Breast epithelium (tissue), 4 donors: ENCODE measurements around the gene KIF14. TPM values are rescaled to one million over a fixed set of nuclear protein-coding genes. Genes with fewer than 3 reads are reported as not detected.

ENCODE experiments used
- DNase-seq, 2 donors: peaks; one replicate each; pipeline ENCODE4 v3.0.0-alpha.2; 2019; ENCODE audit warnings: low spot score in 2 of 2
- H3K27ac ChIP-seq, 2 donors: fragments of 200-600 bp; sonication (generic) in 1 of 2; one replicate each; pipeline ENCODE4 v1.5.1; 2016 to 2019; ENCODE audit warnings: mild to moderate bottlenecking in 1 of 2
- H3K27me3 ChIP-seq, 2 donors: fragments of 200-600 bp; sonication (generic) in 1 of 2; one replicate each; pipeline versions ENCODE4 v1.5.1 to v1.6.0; 2017 to 2019; ENCODE audit warnings: control low read depth in 1 of 2, mild to moderate bottlenecking in 1 of 2
- H3K36me3 ChIP-seq: fragments of 200-600 bp; one replicate; pipeline ENCODE4 v1.5.1; 2019
- H3K4me1 ChIP-seq, 2 donors: fragments of 200-600 bp; sonication (generic); one replicate each; pipeline ENCODE4 v1.5.1; 2016 to 2019; ENCODE audit warnings: control low read depth in 1 of 2
- H3K4me3 ChIP-seq, 3 donors: fragments of 200-600 bp; sonication (generic); 1 replicate in 2 of 3; 2 replicates in 1 of 3; pipeline ENCODE4 v1.5.1; 2016 to 2019; ENCODE audit warnings: mild to moderate bottlenecking in 3 of 3, moderate library complexity in 2 of 3
- H3K9me3 ChIP-seq, 2 donors: fragments of 200-600 bp; sonication (generic) in 1 of 2; one replicate each; pipeline ENCODE4 v1.5.1; 2016 to 2019; ENCODE audit warnings: control low read depth in 1 of 2
- POLR2A ChIP-seq: fragments of 450-650 bp; IDR thresholded peaks from one replicate; pipeline ENCODE4 v1.6.1; 2016; ENCODE audit warnings: antibody characterized with exemption, mild to moderate bottlenecking, moderate library complexity
- POLR2AphosphoS5 ChIP-seq, 3 donors: sonication (generic); formaldehyde crosslinking; IDR thresholded peaks; one replicate each; pipeline ENCODE4 v1.6.1; 2017; ENCODE audit warnings: antibody characterized with exemption in 3 of 3
- intact Hi-C: fragments of 100-400 bp; cut with DNase I; formaldehyde crosslinking; loops from one replicate; pipeline ENCODE4 v1.15.1; 2023; ENCODE audit warnings: low total_unique reads
- total RNA-seq, 3 donors: library from RNA; depleted of rRNA; stranded (reverse); fragments of >200 nt; gene quantifications; one replicate each; pipeline ENCODE4 v1.1.0, GENCODE V29; 2016
- TF ChIP-seq, protein P1 (sequence below), 3 donors: fragments of 450-650 bp; IDR thresholded peaks; one replicate each; pipeline ENCODE4 v1.5.1; 2016 to 2017; ENCODE audit warnings: antibody characterized with exemption in 3 of 3, mild to moderate bottlenecking in 3 of 3, moderate library complexity in 3 of 3

KIF14 gene, protein sequence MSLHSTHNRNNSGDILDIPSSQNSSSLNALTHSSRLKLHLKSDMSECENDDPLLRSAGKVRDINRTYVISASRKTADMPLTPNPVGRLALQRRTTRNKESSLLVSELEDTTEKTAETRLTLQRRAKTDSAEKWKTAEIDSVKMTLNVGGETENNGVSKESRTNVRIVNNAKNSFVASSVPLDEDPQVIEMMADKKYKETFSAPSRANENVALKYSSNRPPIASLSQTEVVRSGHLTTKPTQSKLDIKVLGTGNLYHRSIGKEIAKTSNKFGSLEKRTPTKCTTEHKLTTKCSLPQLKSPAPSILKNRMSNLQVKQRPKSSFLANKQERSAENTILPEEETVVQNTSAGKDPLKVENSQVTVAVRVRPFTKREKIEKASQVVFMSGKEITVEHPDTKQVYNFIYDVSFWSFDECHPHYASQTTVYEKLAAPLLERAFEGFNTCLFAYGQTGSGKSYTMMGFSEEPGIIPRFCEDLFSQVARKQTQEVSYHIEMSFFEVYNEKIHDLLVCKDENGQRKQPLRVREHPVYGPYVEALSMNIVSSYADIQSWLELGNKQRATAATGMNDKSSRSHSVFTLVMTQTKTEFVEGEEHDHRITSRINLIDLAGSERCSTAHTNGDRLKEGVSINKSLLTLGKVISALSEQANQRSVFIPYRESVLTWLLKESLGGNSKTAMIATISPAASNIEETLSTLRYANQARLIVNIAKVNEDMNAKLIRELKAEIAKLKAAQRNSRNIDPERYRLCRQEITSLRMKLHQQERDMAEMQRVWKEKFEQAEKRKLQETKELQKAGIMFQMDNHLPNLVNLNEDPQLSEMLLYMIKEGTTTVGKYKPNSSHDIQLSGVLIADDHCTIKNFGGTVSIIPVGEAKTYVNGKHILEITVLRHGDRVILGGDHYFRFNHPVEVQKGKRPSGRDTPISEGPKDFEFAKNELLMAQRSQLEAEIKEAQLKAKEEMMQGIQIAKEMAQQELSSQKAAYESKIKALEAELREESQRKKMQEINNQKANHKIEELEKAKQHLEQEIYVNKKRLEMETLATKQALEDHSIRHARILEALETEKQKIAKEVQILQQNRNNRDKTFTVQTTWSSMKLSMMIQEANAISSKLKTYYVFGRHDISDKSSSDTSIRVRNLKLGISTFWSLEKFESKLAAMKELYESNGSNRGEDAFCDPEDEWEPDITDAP (N-terminal part only)
- under 1 TPM; under 0.01 to 0.64 (median 0.29) TPM for total RNA-seq

DNA sequence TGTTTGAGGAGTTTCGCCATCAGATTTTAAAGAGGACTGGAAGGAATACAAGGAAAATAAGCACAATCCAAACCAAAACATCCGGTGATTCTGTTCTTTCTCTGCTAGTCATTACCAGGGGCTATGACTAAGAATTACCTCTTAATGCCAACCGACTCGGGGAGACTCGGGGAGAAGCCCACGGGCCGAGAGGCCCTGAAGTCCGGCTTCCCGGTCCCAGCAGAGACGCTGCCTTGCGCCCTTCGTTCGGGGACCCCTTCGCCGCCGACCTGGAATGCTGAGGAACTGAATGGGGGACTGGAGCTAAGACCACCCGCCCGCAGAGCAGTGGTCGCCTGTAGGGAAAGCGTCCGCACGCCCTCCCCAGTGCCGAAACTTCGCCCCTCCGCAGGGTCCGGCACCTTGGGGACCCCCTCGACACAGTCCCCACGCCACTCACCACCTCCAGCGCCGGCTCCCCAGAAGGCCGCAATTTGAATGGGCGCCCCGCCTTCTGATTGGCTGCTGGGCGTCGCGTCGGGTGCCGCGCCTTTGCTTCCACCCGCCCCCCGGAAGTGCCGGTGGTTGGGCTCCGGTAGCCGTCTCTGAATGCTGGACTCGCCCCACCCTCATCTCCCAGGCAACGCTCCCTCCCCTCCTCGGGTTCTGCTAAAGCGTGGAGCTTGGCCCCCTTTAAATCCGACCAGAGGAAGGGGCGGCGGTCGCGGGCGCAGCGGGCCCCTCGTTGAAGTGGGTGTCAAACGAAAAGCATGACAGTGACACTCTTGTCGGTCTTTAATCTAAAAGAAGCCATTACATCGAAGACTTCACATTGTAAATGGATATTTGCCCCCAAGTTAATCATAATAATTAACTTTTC is at the start of gene KIF14:
KIF14 (minus strand) TSS at position 479 of the 859 bp plus-strand sequence. CDS start 2,028 bp downstream, outside the sequence.
- Histone ChIP-seq H3K9me3 (no peaks in the 10 kb centered on the region), H3K27ac (peak within 1 kb of the TSS in 1 of 2 donors; percentile 9), H3K36me3 (no peaks in the 10 kb centered on the region), H3K4me3 (peak within 1 kb of the TSS; percentile 49 to 72 (median 57)), H3K4me1 (no peaks in the 10 kb centered on the region), H3K27me3 (no peaks in the 10 kb centered on the region)
- intact Hi-C loops, result no loop called here
- TF ChIP-seq, protein P1, sequence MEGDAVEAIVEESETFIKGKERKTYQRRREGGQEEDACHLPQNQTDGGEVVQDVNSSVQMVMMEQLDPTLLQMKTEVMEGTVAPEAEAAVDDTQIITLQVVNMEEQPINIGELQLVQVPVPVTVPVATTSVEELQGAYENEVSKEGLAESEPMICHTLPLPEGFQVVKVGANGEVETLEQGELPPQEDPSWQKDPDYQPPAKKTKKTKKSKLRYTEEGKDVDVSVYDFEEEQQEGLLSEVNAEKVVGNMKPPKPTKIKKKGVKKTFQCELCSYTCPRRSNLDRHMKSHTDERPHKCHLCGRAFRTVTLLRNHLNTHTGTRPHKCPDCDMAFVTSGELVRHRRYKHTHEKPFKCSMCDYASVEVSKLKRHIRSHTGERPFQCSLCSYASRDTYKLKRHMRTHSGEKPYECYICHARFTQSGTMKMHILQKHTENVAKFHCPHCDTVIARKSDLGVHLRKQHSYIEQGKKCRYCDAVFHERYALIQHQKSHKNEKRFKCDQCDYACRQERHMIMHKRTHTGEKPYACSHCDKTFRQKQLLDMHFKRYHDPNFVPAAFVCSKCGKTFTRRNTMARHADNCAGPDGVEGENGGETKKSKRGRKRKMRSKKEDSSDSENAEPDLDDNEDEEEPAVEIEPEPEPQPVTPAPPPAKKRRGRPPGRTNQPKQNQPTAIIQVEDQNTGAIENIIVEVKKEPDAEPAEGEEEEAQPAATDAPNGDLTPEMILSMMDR (IDR thresholded peaks at IDR 0.05), result no peak
- TF ChIP-seq POLR2AphosphoS5 (IDR thresholded peaks at IDR 0.05), result peak in 1 of 3 donors; percentile 18
- no peak for TF ChIP-seq POLR2A
- DNase-seq, result peak; percentile 88 to 89

DNA sequence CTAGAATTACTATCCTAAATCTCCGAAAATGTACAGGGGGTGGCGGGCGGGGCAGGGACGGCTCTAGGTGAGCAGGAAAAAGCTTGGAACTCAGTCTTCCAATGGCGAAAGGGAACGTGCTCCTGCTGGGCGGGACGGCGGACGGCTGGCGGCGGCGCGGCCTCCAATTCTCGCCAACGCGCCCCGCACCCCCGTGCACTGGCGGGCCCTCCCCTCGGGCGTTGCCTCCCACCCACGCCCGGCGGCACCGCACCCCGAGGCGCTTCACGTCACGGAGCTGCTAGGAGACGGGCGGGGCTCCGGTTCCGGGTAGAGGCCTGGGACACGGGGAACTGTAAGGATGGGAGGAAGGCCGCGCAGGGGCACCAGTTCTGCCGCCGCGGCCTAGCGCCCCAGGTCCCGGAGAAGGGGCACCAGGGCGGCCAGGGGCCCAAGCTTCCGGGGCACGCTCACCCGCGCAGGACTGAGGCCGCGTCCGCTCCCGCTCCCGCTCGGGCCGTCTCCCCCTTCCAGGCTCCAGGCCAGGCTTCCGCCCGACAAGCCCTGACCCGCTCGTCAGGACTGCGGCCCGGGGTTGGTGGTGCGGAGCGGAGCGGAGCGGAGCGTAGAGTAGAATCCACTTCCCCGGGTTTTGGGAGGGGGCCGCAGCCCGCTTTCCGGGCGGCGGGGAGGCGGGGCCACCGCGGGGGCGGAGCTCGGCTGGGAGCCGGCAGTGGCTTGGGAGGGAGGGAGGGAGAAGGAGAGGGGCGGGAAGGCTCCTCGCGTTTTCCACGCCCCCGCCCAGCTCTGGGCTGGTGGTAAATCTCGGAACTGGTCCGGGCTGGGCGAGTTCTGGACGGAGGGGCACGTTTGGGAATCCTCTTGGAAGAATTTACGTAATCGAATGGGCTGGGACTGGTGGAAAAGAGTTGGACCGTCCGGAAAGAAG is 49.0 kb upstream of the KIF14 start, which contains the start of gene DDX59:
DDX59 (minus strand) TSS at position 594 of the 928 bp plus-strand sequence. CDS start 3,167 bp downstream, outside the sequence.
- Histone ChIP-seq H3K4me3 (peak within 1 kb of the TSS; percentile 72 to 93 (median 83)), H3K36me3 (no peaks in the 10 kb centered on the region), H3K9me3 (no peaks in the 10 kb centered on the region), H3K27me3 (no peaks in the 10 kb centered on the region), H3K4me1 (peaks cover 0 to 5% of the 10 kb centered on the region in 2 donors), H3K27ac (peak within 1 kb of the TSS; percentile 97)
- TF ChIP-seq, protein P1 (IDR thresholded peaks at IDR 0.05), result peak in 1 of 3 donors; percentile 12
- TF ChIP-seq POLR2A (peak; percentile 66), POLR2AphosphoS5 (IDR thresholded peaks at IDR 0.05) (peak; percentile 89 to 94 (median 93))
- intact Hi-C loops, result no loop called here
- peak; percentile 94 to 95 for DNase-seq

DNA sequence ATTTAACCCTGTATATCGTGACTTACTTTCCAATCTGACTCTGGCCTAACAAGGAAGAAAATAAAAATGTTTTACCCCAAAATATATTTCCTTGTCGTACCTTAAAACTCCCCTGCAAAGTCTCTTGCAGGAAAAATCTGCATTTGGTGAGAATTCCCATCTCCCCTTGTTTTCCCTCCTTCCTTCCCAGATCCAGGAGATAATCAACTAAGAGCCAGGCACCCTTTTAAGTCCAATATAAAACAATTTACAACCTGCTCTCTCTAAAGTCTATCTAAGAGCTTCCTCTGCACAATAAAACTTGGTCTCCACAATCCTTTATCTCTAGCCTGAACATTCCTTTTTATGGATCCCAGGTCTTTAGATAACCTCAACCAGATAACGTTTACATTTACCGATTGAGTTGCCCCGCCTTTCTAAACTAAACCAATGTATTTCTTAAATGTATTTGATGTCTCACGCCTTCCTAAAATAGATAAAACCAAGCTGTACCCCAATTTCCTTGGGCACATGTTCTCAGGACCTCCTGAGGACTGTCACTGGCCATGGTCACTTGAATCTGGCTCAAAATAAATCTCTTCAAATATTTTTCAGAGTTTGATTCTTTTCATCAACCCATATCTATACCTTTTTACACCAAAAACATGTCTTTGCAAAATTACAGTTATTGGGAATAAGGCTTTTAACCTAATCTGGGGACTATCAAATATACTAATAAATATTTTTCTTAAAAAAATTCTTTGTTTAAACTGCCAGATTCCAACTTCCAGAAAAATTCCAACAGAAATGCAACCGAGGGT is 48.2 kb upstream of the KIF14 start:
- H3K27ac ChIP-seq, result peak overlapping the region; percentile 97
- peaks cover 0 to 5% of the 10 kb centered on the region in 2 donors for H3K4me1 ChIP-seq
- intact Hi-C loops, result no loop called here
- H3K9me3 ChIP-seq, result no peaks in the 10 kb centered on the region
- no peaks in the 10 kb centered on the region for H3K27me3 ChIP-seq
- no peak for TF ChIP-seq POLR2A
- TF ChIP-seq, protein P1 (IDR thresholded peaks at IDR 0.05), result no peak
- no peak for TF ChIP-seq POLR2AphosphoS5 (IDR thresholded peaks at IDR 0.05)
- no peak for DNase-seq
- H3K4me3 ChIP-seq, result peak overlapping the region; percentile 72 to 93 (median 83)
- H3K36me3 ChIP-seq, result no peaks in the 10 kb centered on the region
